ENCODE data around the gene ARHGEF40.

ARHGEF40 gene

GRCh38 chr14:21109377-21110138, 39.5 kb downstream of the ARHGEF40 start:
- no peak for TF ChIP-seq CTCF (IDR thresholded peaks at IDR 0.05; ENCODE audit: low read depth, low read length, missing control alignments)
- no peak overlapping the region for H3K27ac ChIP-seq
- H3K36me3 ChIP-seq (replicated peaks), result no peaks in the 10 kb centered on the region
- no peak overlapping the region for H3K4me3 ChIP-seq (ENCODE audit: low read depth, low read length)
- DNase-seq, result no peak
- H3K27me3 ChIP-seq (replicated peaks), result no peaks in the 10 kb centered on the region
- in situ Hi-C loops (cut with HindIII; ENCODE audit: low pct_ligation_motif_present, low sequenced_read_pairs), result no loop called here

GRCh38 chr14:21112255-21112654, 42.2 kb downstream of the ARHGEF40 start:
- no peak overlapping the region for H3K4me3 ChIP-seq (ENCODE audit: low read depth, low read length)
- H3K36me3 ChIP-seq (replicated peaks), result no peaks in the 10 kb centered on the region
- H3K27me3 ChIP-seq (replicated peaks), result no peaks in the 10 kb centered on the region
- H3K27ac ChIP-seq, result no peak overlapping the region
- no peak for DNase-seq
- in situ Hi-C loops (cut with HindIII; ENCODE audit: low pct_ligation_motif_present, low sequenced_read_pairs), result no loop called here
- TF ChIP-seq CTCF (IDR thresholded peaks at IDR 0.05; ENCODE audit: low read depth, low read length, missing control alignments), result no peak

GRCh38 chr14:21113369-21113768, 43.3 kb downstream of the ARHGEF40 start:
- in situ Hi-C loops (cut with HindIII; ENCODE audit: low pct_ligation_motif_present, low sequenced_read_pairs), result no loop called here
- no peaks in the 10 kb centered on the region for H3K27me3 ChIP-seq (replicated peaks)
- DNase-seq, result no peak
- no peak for TF ChIP-seq CTCF (IDR thresholded peaks at IDR 0.05; ENCODE audit: low read depth, low read length, missing control alignments)
- H3K4me3 ChIP-seq (ENCODE audit: low read depth, low read length), result no peak overlapping the region
- no peak overlapping the region for H3K27ac ChIP-seq
- no peaks in the 10 kb centered on the region for H3K36me3 ChIP-seq (replicated peaks)

- Histone ChIP-seq H3K27me3 (replicated peaks) (no peaks in the 10 kb centered on the region), H3K4me3 (ENCODE audit: low read depth, low read length) (no peak overlapping the region), H3K27ac (no peak overlapping the region), H3K36me3 (replicated peaks) (no peaks in the 10 kb centered on the region)
- no peak for TF ChIP-seq CTCF (IDR thresholded peaks at IDR 0.05; ENCODE audit: low read depth, low read length, missing control alignments)
- in situ Hi-C loops (cut with HindIII; ENCODE audit: low pct_ligation_motif_present, low sequenced_read_pairs), result no loop called here
- DNase-seq, result no peak
Observed at GRCh38 chr14:21118933-21119332, 48.8 kb downstream of the ARHGEF40 start.

GRCh38 chr14:21120686-21121085, 50.6 kb downstream of the ARHGEF40 start:
- Histone ChIP-seq H3K36me3 (replicated peaks) (no peaks in the 10 kb centered on the region), H3K27ac (no peak overlapping the region), H3K4me3 (ENCODE audit: low read depth, low read length) (no peak overlapping the region), H3K27me3 (replicated peaks) (no peaks in the 10 kb centered on the region)
- TF ChIP-seq CTCF (IDR thresholded peaks at IDR 0.05; ENCODE audit: low read depth, low read length, missing control alignments), result no peak
- in situ Hi-C loops (cut with HindIII; ENCODE audit: low pct_ligation_motif_present, low sequenced_read_pairs), result no loop called here
- DNase-seq, result no peak

GRCh38 chr14:21121122-21121521, 51.0 kb downstream of the ARHGEF40 start:
- in situ Hi-C loops (cut with HindIII; ENCODE audit: low pct_ligation_motif_present, low sequenced_read_pairs), result no loop called here
- no peak overlapping the region for H3K4me3 ChIP-seq (ENCODE audit: low read depth, low read length)
- H3K27me3 ChIP-seq (replicated peaks), result no peaks in the 10 kb centered on the region
- no peak for DNase-seq
- TF ChIP-seq CTCF (IDR thresholded peaks at IDR 0.05; ENCODE audit: low read depth, low read length, missing control alignments), result no peak
- H3K36me3 ChIP-seq (replicated peaks), result no peaks in the 10 kb centered on the region
- no peak overlapping the region for H3K27ac ChIP-seq

Data from brain microvascular endothelial cell (primary cell).